Ascending aorta (tissue), 2 donors: ENCODE results near the gene IFT43. TPM values are rescaled to one million over a fixed set of nuclear protein-coding genes. Genes with fewer than 3 reads are reported as not detected.

ENCODE experiments used
- DNase-seq, 2 donors: peaks; one replicate each; pipeline ENCODE4 v3.0.0-alpha.2; 2019; ENCODE audit warnings: low spot score in 2 of 2
- H3K27ac ChIP-seq, 2 donors: fragments of 200-600 bp; sonication (generic); one replicate each; pipeline ENCODE4 v1.5.1; 2016 to 2017; ENCODE audit warnings: mild to moderate bottlenecking in 1 of 2
- H3K27me3 ChIP-seq: fragments of 200-600 bp; sonication (generic); one replicate; pipeline ENCODE4 v1.5.1; 2017
- H3K36me3 ChIP-seq, 2 donors: fragments of 200-600 bp; sonication (generic); one replicate each; pipeline ENCODE4 v1.5.1; 2016
- H3K4me1 ChIP-seq, 2 donors: fragments of 200-600 bp; sonication (generic); one replicate each; pipeline ENCODE4 v1.5.1; 2016 to 2017; ENCODE audit warnings: mild to moderate bottlenecking in 1 of 2
- H3K4me3 ChIP-seq, 2 donors: fragments of 200-600 bp; sonication (generic); one replicate each; pipeline ENCODE4 v1.5.1; 2016 to 2017; ENCODE audit warnings: mild to moderate bottlenecking in 1 of 2
- H3K9me3 ChIP-seq, 2 donors: fragments of 200-600 bp; sonication (generic); one replicate each; pipeline ENCODE4 v1.5.1; 2016
- CTCF ChIP-seq, 3 experiments: fragments of 200-600 bp in 2 of 3; fragments of 450-650 bp in 1 of 3; sonication (generic) in 2 of 3; IDR thresholded peaks; one replicate each; pipeline ENCODE4 v1.5.1; 2016 to 2019; ENCODE audit warnings: antibody characterized with exemption in 3 of 3, mild to moderate bottlenecking in 1 of 3, moderate library complexity in 1 of 3
- intact Hi-C: fragments of 100-400 bp; cut with DNase I; formaldehyde crosslinking; loops from one replicate; pipeline ENCODE4 v1.15.1; 2023
- total RNA-seq: library from RNA; depleted of rRNA; stranded (reverse); fragments of >200 nt; gene quantifications from one replicate; pipeline ENCODE4 v1.1.0, GENCODE V29; 2016

IFT43 gene
- total RNA-seq, 1 donor from 2014 or later = 84.0 TPM

- H3K9me3 ChIP-seq = no peaks in the 10 kb centered on the region
- intact Hi-C loops = no loop called here
- no peaks in the 10 kb centered on the region for H3K27me3 ChIP-seq
- no peak overlapping the region for H3K4me3 ChIP-seq
- H3K27ac ChIP-seq = no peak overlapping the region
- no peak for TF ChIP-seq CTCF (IDR thresholded peaks at IDR 0.05)
- H3K4me1 ChIP-seq = no peaks in the 10 kb centered on the region
- peaks cover 2 to 27% of the 10 kb centered on the region in 2 donors for H3K36me3 ChIP-seq
- DNase-seq = no peak
Observed at GRCh38 chr14:76085358-76085757, 99.8 kb downstream of the IFT43 start.

GRCh38 chr14:76086636-76087035, 101.1 kb downstream of the IFT43 start:
- Histone ChIP-seq H3K27me3 (no peaks in the 10 kb centered on the region), H3K4me1 (no peaks in the 10 kb centered on the region), H3K9me3 (no peaks in the 10 kb centered on the region), H3K4me3 (no peak overlapping the region), H3K27ac (no peak overlapping the region), H3K36me3 (peaks cover 2 to 27% of the 10 kb centered on the region in 2 donors)
- TF ChIP-seq CTCF (IDR thresholded peaks at IDR 0.05) = no peak
- intact Hi-C loops = no loop called here
- no peak for DNase-seq

GRCh38 chr14:76088326-76088725, 102.8 kb downstream of the IFT43 start:
- intact Hi-C loops = loop anchor here (2.0 kb wide), 1 partner anchor 78 kb away; no protein-coding TSS in a partner anchor
- DNase-seq = no peak
- Histone ChIP-seq H3K9me3 (no peaks in the 10 kb centered on the region), H3K27ac (no peak overlapping the region), H3K36me3 (peaks cover 2 to 11% of the 10 kb centered on the region in 2 donors), H3K4me1 (no peaks in the 10 kb centered on the region), H3K4me3 (no peak overlapping the region), H3K27me3 (no peaks in the 10 kb centered on the region)
- no peak for TF ChIP-seq CTCF (IDR thresholded peaks at IDR 0.05)

GRCh38 chr14:76088771-76089571, 103.4 kb downstream of the IFT43 start:
- no peak overlapping the region for H3K27ac ChIP-seq
- H3K4me1 ChIP-seq = no peaks in the 10 kb centered on the region

GRCh38 chr14:76089575-76089974, 104.0 kb downstream of the IFT43 start:
- intact Hi-C loops = loop anchor here (2.0 kb wide), 1 partner anchor 77 kb away; no protein-coding TSS in a partner anchor
- TF ChIP-seq CTCF (IDR thresholded peaks at IDR 0.05) = no peak
- Histone ChIP-seq H3K4me3 (no peak overlapping the region), H3K27me3 (no peaks in the 10 kb centered on the region), H3K9me3 (no peaks in the 10 kb centered on the region), H3K27ac (no peak overlapping the region), H3K36me3 (no peaks in the 10 kb centered on the region), H3K4me1 (no peaks in the 10 kb centered on the region)
- no peak for DNase-seq

More at GRCh38 chr14:76088771-76089571, 103.4 kb downstream of the IFT43 start:
- peaks cover 0 to 5% of the 10 kb centered on the region in 2 donors for H3K36me3 ChIP-seq
- H3K9me3 ChIP-seq = no peaks in the 10 kb centered on the region
- no peak for TF ChIP-seq CTCF (IDR thresholded peaks at IDR 0.05)
- H3K4me3 ChIP-seq = no peak overlapping the region
- DNase-seq = no peak
- H3K27me3 ChIP-seq = no peaks in the 10 kb centered on the region
- intact Hi-C loops = loop anchor here (2.0 kb wide), 1 partner anchor 78 kb away; no protein-coding TSS in a partner anchor
